ENCODE results near the gene BYSL. TPM values are rescaled to one million over a fixed set of nuclear protein-coding genes. Genes with fewer than 3 reads are reported as not detected.

Gene BYSL
- total RNA-seq, 4 donors from 2014 or later, result 5.8 to 11.6 (median 9.2) TPM

DNA sequence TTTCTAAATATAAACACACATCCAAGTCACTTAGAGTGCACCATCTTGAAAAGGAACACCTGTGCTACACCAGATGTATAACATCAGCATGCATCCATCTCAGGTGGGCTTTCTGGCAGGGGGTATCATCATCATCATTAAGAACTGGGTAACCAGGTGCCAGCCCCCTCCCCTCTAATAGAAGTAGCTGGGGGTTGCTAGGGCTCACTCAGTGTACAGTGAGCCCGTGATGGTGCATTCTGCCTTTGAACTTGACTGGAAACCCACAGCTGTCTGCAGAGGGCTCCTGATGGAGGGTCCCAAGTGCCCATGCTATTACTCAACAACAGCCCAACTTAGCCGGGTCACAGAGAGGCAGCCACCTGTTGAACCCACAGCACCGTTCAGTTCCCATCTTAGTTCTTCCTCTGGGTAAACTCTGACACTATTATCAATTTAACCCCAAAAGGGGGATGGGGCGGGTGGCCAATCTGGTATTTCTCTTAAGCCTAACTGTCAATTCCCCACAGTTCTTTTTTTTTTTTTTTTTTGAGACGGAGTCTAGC, 53.1 kb downstream of the BYSL start:
- Histone ChIP-seq H3K4me3 (no peak overlapping the region), H3K27me3 (no peaks in the 10 kb centered on the region), H3K27ac (replicated peaks in 1 of 4) (no peak overlapping the region), H3K36me3 (no peaks in the 10 kb centered on the region), H3K4me1 (peaks cover 11 to 15% (median 14%) of the 10 kb centered on the region in 4 donors), H3K9me3 (no peaks in the 10 kb centered on the region)
- no peak for DNase-seq (ENCODE audit: extremely low spot score)
- WGBS, result 90% methylated on average over 5 of the region's 5 CpGs
- TF ChIP-seq, protein P1, sequence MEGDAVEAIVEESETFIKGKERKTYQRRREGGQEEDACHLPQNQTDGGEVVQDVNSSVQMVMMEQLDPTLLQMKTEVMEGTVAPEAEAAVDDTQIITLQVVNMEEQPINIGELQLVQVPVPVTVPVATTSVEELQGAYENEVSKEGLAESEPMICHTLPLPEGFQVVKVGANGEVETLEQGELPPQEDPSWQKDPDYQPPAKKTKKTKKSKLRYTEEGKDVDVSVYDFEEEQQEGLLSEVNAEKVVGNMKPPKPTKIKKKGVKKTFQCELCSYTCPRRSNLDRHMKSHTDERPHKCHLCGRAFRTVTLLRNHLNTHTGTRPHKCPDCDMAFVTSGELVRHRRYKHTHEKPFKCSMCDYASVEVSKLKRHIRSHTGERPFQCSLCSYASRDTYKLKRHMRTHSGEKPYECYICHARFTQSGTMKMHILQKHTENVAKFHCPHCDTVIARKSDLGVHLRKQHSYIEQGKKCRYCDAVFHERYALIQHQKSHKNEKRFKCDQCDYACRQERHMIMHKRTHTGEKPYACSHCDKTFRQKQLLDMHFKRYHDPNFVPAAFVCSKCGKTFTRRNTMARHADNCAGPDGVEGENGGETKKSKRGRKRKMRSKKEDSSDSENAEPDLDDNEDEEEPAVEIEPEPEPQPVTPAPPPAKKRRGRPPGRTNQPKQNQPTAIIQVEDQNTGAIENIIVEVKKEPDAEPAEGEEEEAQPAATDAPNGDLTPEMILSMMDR (IDR thresholded peaks at IDR 0.05), result no peak
- no peak for TF ChIP-seq POLR2AphosphoS5 (IDR thresholded peaks at IDR 0.05)
- no peak for TF ChIP-seq POLR2A (IDR thresholded peaks at IDR 0.05; ENCODE audit: low read depth)
- no peak for TF ChIP-seq EP300 (IDR thresholded peaks at IDR 0.05)
- intact Hi-C loops (cut with DNase I), result no loop called here

DNA sequence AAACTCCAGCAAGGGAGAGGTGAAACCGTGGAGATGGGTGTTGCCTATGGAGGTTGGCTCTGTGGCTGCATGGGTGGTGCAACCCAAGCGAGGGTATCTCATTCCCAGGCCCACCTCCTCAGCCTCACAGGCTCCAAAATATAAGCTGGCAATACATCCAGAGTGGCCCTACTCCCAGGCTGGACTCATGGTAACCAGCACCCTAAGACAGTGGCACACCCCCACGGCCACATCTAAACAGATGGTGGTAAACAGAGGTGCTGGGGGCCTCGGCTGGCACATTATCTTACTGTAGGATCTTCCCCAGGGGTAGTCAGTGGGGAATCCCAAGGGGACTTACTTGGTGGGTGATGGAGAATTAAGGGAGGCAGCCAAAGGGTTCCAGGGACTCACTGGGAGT, 54.0 kb downstream of the BYSL start:
- no peaks in the 10 kb centered on the region for H3K36me3 ChIP-seq
- no peaks in the 10 kb centered on the region for H3K27me3 ChIP-seq
- peaks cover 8 to 13% (median 11%) of the 10 kb centered on the region in 4 donors for H3K4me1 ChIP-seq
- DNase-seq (ENCODE audit: extremely low spot score), result no peak
- 89% methylated on average over 4 of the region's 4 CpGs for WGBS
- intact Hi-C loops (cut with DNase I), result no loop called here
- H3K9me3 ChIP-seq, result no peaks in the 10 kb centered on the region
- no peak overlapping the region for H3K27ac ChIP-seq (replicated peaks in 1 of 4)
- TF ChIP-seq EP300 (IDR thresholded peaks at IDR 0.05) (no peak), POLR2AphosphoS5 (IDR thresholded peaks at IDR 0.05) (no peak), POLR2A (IDR thresholded peaks at IDR 0.05; ENCODE audit: low read depth) (no peak)
- TF ChIP-seq, protein P1 (IDR thresholded peaks at IDR 0.05), result no peak
- H3K4me3 ChIP-seq, result no peak overlapping the region

DNA sequence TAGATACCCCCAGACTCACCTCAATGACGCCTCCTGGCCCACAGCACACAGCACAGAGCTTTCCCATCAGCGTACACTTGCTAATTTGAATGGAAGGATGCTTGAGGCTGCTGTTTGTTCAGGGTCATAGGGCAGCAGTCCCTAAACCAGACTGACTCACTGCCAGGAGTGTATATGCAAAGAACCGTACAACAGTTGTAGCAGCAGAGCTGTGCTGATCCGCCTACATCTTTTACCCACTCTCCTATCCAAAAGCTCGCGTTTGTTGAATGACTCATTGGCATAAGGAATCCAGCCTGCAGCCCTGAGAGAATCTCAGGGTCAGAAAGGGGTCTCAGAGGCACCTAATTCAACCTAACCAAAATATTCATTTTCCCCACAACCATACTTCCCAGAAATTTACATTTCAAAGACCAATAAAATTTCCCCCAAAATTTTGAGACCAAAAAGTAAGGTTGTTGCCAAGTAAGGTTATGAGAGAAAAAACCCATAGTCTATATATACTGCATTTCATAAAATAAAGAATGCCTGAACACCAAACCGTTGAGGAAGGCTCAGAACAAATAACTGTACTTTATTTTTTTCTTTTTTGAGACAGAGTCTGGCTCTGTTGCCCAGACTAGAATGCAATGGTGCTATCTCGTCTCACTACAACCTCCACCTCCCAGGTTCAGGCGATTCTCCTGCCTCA, 55.6 kb downstream of the BYSL start:
- no peaks in the 10 kb centered on the region for H3K9me3 ChIP-seq
- no peak for TF ChIP-seq POLR2A (IDR thresholded peaks at IDR 0.05; ENCODE audit: low read depth)
- DNase-seq (ENCODE audit: extremely low spot score), result no peak
- H3K36me3 ChIP-seq, result no peaks in the 10 kb centered on the region
- no peaks in the 10 kb centered on the region for H3K27me3 ChIP-seq
- H3K4me1 ChIP-seq, result peaks cover 0 to 6% (median 2%) of the 10 kb centered on the region in 4 donors
- intact Hi-C loops (cut with DNase I), result no loop called here
- 67% methylated on average over 9 of the region's 9 CpGs for WGBS
- no peak overlapping the region for H3K27ac ChIP-seq (replicated peaks in 1 of 4)
- H3K4me3 ChIP-seq, result no peak overlapping the region

Small RNA genes within 50 kb of the gene (small RNA-seq; reads per million reads assigned to genes)
- 0 reads per million in 3 donors for gene RF00019

Other genes with a start within 250 kb of the BYSL start
- gene TFEB, start 185.9 kb upstream of the BYSL start, total RNA-seq, result 10 to 100 TPM; 24.2 to 46.7 (median 33.1) TPM
- 1 to 10 TPM in 1 of 4 donors, under 1 TPM in 2, not detected in 1; 0.83 to 1.1 (median 0.92) TPM for gene PGC, start 174.1 kb upstream of the BYSL start, total RNA-seq
- gene FRS3, start 141.6 kb upstream of the BYSL start, total RNA-seq, result 1 to 10 TPM; 5.0 to 9.9 (median 6.7) TPM
- 1 to 10 TPM; 2.1 to 5.8 (median 4.1) TPM for gene PRICKLE4, start 140.7 kb upstream of the BYSL start, total RNA-seq
- gene TOMM6, start 133.8 kb upstream of the BYSL start, total RNA-seq, result 100 to 1,000 TPM in 2 of 4 donors, 10 to 100 TPM in 2; 52.1 to 117 (median 86.9) TPM
- 1 to 10 TPM; 1.3 to 2.5 (median 2.3) TPM for gene USP49, start 26.1 kb upstream of the BYSL start, total RNA-seq
- 10 to 100 TPM in 3 of 4 donors, 1 to 10 TPM in 1; 9.6 to 14.9 (median 14.2) TPM for gene MED20, start 360 bp upstream of the BYSL start, total RNA-seq
- gene CCND3, start 20.3 kb downstream of the BYSL start, total RNA-seq, result 100 to 1,000 TPM; 110 to 167 (median 133) TPM
- 10 to 100 TPM; 16.7 to 35.2 (median 25.9) TPM for gene TAF8, start 129.0 kb downstream of the BYSL start, total RNA-seq
- gene C6orf132, start 221.1 kb downstream of the BYSL start, total RNA-seq, result 1 to 10 TPM in 3 of 4 donors, under 1 TPM in 1; 0.83 to 2.1 (median 1.6) TPM